HG03342 (cell line): ENCODE data around the gene ERC2.

Source experiments
- ATAC-seq: cut with Tn5 transposase; IDR thresholded peaks from one replicate; pipeline ENCODE4 v1.9.1; 2021; ENCODE audit warnings: mild to moderate bottlenecking, moderate library complexity; ENCODE audit not compliant: unreplicated experiment

Gene ERC2

DNA sequence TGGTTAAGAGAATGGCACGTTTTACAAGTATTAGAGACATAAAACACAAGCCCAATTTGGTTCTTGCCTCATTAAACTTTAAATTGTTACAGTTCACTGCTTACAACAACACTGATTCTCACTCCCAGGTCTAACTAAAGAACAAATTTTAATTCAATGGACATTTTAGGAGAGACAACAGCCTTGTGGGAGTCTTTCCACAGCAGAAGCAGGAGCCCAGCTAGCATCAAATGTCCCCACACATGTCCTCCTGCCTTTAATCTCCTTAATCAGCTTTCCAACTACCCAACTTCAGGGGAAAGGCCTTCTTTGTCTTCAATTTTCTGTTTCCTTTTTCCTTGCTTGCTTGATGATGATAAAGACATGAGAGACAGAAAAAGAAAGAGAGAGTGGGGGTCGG is 693.4 kb downstream of the ERC2 start:
- ATAC-seq, result no peak

GRCh38 chr3:55771503-55771902 is 696.8 kb downstream of the ERC2 start:
- no peak for ATAC-seq

GRCh38 chr3:55770077-55770476 is 698.2 kb downstream of the ERC2 start:
- ATAC-seq, result no peak

DNA sequence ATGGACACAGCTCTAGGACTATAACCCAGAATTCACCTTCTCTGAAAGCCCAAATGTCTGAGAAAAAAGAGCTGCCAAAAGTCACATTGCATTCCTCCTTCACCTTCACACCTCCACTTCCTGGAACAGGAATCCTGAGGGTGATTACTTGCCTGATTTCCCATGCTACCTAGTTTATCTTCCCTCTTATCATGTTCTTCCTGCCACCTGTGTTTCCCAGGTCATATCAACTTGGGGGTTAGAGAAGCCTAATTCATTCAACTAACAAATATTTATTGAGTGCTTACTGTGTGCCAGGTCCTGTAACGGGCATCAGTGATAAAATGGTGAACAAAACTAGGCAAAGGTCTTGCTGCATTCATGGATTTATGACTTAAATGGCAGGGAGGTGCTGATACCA is 701.5 kb downstream of the ERC2 start:
- no peak for ATAC-seq

GRCh38 chr3:55765906-55766701 is 702.2 kb downstream of the ERC2 start:
- no peak for ATAC-seq

GRCh38 chr3:55765398-55765797 is 702.9 kb downstream of the ERC2 start:
- no peak for ATAC-seq

DNA sequence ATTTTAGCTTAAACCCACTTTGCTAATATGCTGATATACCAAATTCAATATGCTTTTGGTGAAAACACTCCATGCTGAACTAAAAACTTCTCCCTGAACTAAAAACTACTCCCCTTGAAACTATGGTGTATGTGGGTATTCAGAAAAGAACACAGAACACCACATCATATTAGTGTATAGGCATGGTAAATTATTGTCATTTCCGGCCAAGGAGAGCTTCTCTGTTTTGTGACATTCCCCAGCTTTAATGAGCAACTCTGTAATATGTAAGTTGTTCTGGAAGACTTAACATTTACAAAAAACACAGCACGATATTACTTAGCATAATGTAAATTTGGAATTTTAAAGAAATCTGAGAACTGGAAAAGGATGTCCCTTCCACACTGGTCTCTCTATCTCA is 711.3 kb downstream of the ERC2 start:
- ATAC-seq, result no peak

DNA sequence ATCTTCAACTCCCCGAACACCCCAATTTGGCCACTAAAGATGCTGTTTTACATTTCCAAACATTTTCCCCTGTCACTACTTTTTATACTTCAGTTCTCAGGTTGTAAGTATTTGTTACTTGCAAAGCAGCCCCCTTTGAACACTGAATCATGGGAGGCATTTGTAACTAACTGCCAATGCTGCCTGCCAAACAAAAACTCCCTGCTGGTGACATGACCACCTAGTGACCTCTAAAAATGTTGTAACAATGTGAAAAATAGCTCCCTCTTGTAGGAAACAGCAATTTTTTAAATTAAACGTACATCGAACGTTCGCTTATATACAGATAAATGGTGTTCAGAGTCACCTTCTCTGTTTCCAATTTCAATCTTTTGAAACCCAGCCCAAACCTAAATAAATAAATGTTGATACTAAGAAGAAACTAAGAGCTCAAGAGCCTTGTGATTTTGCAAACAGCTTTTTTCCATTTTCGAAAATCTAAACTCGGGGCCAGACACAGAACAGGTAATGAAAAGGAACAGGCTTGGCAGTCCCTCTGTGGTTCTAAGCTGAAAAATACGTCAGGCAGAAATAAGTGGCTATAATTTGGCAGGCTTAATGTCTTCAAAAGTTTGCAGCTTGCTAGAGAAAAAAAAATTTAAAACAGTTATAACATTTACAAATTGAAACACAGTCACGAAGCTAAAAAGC is 712.6 kb downstream of the ERC2 start:
- ATAC-seq, result no peak

- ATAC-seq, result no peak
Measured at GRCh38 chr3:55752911-55753310, 715.4 kb downstream of the ERC2 start.

GRCh38 chr3:55751730-55752129 is 716.5 kb downstream of the ERC2 start:
- no peak for ATAC-seq

GRCh38 chr3:55750525-55750924 is 717.7 kb downstream of the ERC2 start:
- no peak for ATAC-seq

DNA sequence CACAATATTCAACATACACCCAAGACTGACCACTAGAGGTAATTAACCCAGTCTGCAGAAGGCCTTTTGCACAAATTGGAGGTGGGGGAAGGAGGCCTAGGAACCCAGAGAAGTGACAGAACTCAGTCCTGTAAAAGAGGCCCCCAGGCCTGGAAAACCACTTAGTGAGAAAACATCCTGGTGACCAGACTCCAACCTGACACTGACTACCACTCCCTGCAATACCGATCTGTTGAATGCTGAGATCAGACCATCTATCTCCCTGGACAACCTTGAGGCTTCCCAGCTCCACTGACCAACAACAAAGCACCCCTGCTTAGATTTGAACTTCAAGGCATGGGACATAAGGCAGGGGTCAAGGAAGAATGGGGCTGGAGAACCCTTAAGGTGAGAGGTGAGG is 719.2 kb downstream of the ERC2 start:
- no peak for ATAC-seq

GRCh38 chr3:55746808-55747413 is 721.4 kb downstream of the ERC2 start:
- no peak for ATAC-seq

- no peak for ATAC-seq
Measured at GRCh38 chr3:55742832-55743136, 725.5 kb downstream of the ERC2 start.

- no peak for ATAC-seq
Measured at GRCh38 chr3:55742022-55742831, 726.0 kb downstream of the ERC2 start.

DNA sequence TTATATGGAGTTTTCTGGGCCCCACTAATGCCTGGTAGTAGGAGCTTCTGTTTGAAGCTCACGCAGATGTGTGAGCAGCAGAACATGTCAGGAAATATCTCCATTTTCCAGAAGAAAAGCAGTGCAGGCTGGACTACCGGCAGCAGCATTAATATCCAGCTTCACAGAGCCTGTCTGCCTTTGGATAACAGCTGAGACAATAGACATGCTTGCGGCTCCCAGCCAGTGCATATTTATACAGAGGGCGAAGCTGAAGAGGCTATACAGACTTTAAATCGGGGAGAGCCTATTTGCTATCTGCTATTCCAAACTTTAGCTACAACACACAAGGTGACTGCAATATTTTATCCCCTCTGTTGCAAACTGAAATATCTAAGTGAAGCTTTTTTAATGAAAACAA is 731.1 kb downstream of the ERC2 start:
- ATAC-seq, result no peak

DNA sequence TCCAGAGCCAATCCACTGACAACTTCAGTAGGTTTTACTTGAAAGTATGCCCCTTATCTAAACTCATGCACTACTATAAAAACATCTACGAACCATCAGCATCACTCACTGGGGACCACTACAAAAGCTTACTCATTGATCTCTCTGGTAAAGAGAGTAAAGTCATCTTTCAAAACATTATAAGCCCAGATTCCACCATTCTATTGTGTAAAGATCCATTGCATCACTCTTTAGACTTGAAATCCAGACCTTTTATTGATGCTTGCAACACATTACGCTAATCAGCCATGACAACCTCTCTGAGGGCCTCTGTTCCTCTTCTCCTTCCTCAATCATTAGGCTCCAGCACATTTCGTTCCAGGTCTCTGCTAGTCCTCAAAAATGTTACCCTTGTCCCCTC is 732.3 kb downstream of the ERC2 start:
- ATAC-seq, result no peak

GRCh38 chr3:55731741-55732140 is 736.5 kb downstream of the ERC2 start:
- no peak for ATAC-seq

GRCh38 chr3:55729546-55729945 is 738.7 kb downstream of the ERC2 start:
- ATAC-seq, result no peak

DNA sequence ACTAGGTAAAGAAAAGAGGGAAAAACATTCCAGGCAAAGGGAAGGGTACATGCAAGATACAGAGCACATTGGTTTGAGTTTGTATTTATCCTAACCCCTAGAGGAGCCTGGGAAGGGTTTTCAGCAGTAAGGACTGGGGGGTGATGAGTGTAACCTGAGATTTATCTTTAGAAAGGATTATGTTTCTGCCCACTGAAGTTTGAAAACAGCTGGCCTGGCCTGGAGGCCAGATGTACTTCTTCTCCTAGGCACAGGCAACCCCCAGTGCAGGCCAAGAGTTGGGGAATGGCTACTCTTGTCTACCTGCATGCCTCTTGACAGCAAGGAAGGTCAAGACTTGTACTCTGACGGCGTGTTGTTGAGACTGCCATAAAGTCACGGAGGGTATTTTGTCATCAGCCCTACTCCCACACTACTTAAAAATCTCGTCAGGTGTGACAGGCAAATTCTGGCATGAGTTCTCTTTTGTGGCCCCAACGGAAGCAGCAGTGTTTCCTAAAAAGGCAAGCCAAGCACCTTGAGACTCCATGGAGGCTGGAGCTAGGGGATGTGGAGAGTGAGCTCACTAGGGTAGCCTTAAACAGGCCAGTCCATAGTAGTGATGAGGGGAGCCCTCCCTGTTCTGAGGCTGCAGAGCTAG is 739.7 kb downstream of the ERC2 start:
- no peak for ATAC-seq

DNA sequence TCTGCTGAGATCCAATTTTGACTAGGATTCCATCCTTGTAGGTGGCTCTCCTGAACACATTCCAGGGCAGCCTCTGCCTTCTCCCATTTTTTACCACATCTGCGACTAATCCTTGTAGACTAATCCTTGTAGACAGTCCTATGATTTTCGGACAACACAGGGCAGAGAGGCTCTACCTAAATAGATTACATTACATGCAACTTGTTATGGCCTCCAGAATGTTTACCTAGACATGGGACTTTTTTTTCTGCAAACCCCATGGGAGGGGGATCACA is 741.8 kb downstream of the ERC2 start:
- ATAC-seq, result no peak
